GM18909 (cell line): ENCODE results near the gene STOML3.

Experiments used
- ATAC-seq: cut with Tn5 transposase; IDR thresholded peaks from one replicate; pipeline ENCODE4 v1.9.1; 2021; ENCODE audit warnings: mild to moderate bottlenecking; ENCODE audit not compliant: unreplicated experiment, poor library complexity

The STOML3 gene

DNA sequence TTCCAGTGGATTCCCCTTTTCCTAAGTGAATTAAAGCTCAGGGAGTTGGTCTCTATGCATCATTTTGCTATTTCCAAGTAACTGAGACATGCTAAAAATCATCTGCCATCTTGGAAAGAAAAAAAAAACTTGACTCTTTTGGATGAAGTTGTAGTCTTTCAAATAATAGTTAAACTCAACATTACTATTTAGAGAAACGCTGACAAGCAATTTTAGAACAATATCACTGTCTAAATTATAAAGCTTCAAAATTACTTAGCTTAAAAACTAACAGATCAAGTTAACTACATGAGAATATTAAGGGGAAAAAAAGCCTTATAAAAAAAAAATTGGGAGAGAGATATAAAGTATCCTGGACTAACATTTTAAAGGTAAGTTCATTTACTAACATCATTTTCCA is 68.5 kb downstream of the STOML3 start:
- ATAC-seq: no peak

DNA sequence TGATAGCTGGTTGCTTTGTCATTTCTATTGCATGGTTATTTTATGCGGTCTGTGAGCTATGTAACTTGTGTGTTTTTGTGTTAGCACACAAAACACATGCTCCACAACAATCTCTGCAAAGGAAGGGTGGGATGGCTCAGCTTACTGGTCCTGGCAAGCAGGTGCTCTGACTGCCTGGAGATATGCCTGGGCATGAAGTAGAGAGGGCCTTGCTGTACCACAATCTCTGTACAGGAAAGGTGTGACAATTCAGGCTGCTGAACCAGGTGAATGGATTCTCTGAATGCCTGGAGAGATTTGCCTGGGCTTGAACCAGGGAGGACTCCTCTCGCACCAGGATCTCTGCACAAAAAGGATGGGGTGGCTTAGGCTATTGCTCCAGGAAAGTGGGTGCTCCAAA is 69.5 kb downstream of the STOML3 start:
- no peak for ATAC-seq
